ENCODE measurements around the gene EXOC3L4. TPM values are rescaled to one million over a fixed set of nuclear protein-coding genes. Genes with fewer than 3 reads are reported as not detected.

Gene EXOC3L4
- polyA plus RNA-seq, 1 donor (not counting 4 experiments of a cell fraction or from before 2014, with no cell fraction given): not detected

DNA sequence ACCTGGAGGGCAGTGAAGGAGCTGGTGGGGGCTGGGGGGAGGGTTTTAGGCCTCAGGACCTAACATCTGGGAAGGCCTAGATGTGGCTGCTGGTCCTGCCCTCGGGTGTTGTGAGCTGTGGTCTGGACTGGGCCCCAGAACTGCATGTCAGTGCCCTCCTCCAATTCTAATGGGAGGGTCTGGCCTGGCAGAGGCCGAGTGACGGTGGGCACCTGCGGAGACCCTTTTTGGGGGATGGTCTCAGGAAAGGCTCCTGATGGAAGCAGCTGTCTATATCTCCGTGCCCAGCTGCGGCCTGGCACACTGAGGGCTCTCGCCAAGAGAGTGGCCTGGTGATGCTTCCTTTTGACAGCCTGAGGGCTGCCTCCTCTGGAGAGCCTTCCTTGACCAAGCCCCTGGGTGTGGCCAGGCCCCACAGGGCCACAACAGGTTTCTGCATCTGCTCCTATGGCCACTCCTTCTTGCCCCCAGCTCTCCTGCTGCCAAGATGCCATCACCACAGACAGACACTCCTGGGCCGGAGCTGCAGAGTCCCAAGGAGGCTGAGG is 5.3 kb downstream of the EXOC3L4 start:
- no peak for DNase-seq (ENCODE audit: low read depth, low spot score)
- no peaks in the 10 kb centered on the region for H3K9me1 ChIP-seq (ENCODE audit: control insufficient read depth, extremely low read depth, insufficient read depth, low read length)

DNA sequence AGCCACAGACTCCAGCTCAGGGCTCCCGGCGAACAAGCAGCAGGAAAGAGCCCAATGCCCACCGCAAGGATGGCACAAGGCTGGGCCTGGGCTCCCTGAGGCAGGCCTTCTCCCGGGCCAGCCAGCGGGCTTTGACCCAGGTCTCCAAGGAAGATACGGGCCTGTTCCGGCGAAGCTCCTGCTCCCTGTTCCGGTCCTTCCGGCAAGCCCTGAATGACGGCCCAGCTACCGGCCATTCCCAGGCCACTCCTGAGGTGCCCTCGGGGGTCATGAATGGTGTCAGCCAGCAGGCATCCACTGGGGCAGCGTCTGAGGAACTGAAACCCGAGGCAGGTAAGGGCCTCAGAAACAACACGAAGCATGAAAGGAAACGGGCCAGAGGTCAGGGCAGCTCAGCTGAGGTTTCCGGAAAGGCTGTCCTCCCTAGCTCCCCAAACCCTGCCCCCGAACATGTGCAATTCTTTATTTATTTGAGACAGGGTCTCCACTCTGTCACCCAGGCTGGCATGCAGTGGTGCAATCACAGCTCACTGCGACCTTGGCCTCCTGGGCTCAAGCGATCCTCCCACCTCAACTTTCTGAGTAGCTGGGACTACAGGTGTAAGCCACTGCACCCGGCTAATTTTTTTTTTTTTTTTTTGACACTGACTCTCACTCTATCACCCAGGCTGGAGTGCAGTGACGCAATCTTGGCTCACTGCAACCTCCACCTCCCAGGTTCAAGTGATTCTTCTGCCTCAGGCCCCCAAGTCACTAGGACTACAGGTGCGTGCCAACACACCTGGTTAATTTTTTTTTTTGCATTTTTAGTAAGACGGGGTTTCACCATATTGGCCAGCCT is 6.0 kb downstream of the EXOC3L4 start:
- no peak for FAIRE-seq
- Histone ChIP-seq H3K9me3 (ENCODE audit: control insufficient read depth, low read depth, low read length) (no peaks in the 10 kb centered on the region), H3K36me3 (ENCODE audit: control insufficient read depth in 2 of 2, extremely low read depth in 1 of 2, insufficient read depth in 2 of 2, low read length in 2 of 2) (no peaks in the 10 kb centered on the region), H3K9me1 (ENCODE audit: control insufficient read depth, extremely low read depth, insufficient read depth, low read length) (no peaks in the 10 kb centered on the region), H3K27me3 (ENCODE audit: control insufficient read depth, extremely low read depth, insufficient read depth, low read length) (peaks cover 57% of the 10 kb centered on the region), H3K4me3 (ENCODE audit: control insufficient read depth in 2 of 3, extremely low read depth in 1 of 3, insufficient read depth in 2 of 3, low read depth in 1 of 3, low read length in 3 of 3) (no peak overlapping the region), H3K4me2 (ENCODE audit: control insufficient read depth, extremely low read depth, insufficient read depth, low read depth, low read length) (no peak overlapping the region), H4K20me1 (ENCODE audit: control insufficient read depth, extremely low read depth, insufficient read depth, low read length) (no peaks in the 10 kb centered on the region), H3K4me1 (ENCODE audit: control insufficient read depth, extremely low read depth, insufficient read depth, low read length) (peaks cover 2% of the 10 kb centered on the region), H2AFZ (ENCODE audit: control insufficient read depth, low read length) (no peak overlapping the region), H3K79me2 (ENCODE audit: control insufficient read depth, insufficient read depth, low read length) (no peaks in the 10 kb centered on the region), H3K9ac (ENCODE audit: control insufficient read depth, extremely low read depth, insufficient read depth, low read length) (no peak overlapping the region), H3K27ac (ENCODE audit: control insufficient read depth, insufficient read depth, low read length) (no peak overlapping the region)
- TF ChIP-seq, protein P1, sequence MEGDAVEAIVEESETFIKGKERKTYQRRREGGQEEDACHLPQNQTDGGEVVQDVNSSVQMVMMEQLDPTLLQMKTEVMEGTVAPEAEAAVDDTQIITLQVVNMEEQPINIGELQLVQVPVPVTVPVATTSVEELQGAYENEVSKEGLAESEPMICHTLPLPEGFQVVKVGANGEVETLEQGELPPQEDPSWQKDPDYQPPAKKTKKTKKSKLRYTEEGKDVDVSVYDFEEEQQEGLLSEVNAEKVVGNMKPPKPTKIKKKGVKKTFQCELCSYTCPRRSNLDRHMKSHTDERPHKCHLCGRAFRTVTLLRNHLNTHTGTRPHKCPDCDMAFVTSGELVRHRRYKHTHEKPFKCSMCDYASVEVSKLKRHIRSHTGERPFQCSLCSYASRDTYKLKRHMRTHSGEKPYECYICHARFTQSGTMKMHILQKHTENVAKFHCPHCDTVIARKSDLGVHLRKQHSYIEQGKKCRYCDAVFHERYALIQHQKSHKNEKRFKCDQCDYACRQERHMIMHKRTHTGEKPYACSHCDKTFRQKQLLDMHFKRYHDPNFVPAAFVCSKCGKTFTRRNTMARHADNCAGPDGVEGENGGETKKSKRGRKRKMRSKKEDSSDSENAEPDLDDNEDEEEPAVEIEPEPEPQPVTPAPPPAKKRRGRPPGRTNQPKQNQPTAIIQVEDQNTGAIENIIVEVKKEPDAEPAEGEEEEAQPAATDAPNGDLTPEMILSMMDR (optimal IDR thresholded peaks at IDR 0.05 in 1 of 3, IDR thresholded peaks at IDR 0.05 in 1 of 3, conservative IDR thresholded peaks at IDR 0.05 in 1 of 3; ENCODE audit: extremely low read depth in 1 of 3, insufficient read depth in 2 of 3, low read length in 3 of 3): no peak
- TF ChIP-seq EZH2 (IDR thresholded peaks at IDR 0.05; ENCODE audit: low read length): no peak
- no peak for DNase-seq (ENCODE audit: low read depth, low spot score)
- dilution Hi-C loops (cut with MboI; ENCODE audit: extremely low pct_ligation_motif_present, low sequenced_read_pairs): no loop called here

More for the DNA sequence above, 5.3 kb downstream of the EXOC3L4 start:
- no peak for TF ChIP-seq EZH2 (IDR thresholded peaks at IDR 0.05; ENCODE audit: low read length)
- TF ChIP-seq, protein P1 (optimal IDR thresholded peaks at IDR 0.05 in 1 of 3, IDR thresholded peaks at IDR 0.05 in 1 of 3, conservative IDR thresholded peaks at IDR 0.05 in 1 of 3; ENCODE audit: extremely low read depth in 1 of 3, insufficient read depth in 2 of 3, low read length in 3 of 3): no peak
- Histone ChIP-seq H3K4me1 (ENCODE audit: control insufficient read depth, extremely low read depth, insufficient read depth, low read length) (peaks cover 2% of the 10 kb centered on the region), H4K20me1 (ENCODE audit: control insufficient read depth, extremely low read depth, insufficient read depth, low read length) (no peaks in the 10 kb centered on the region), H3K4me2 (ENCODE audit: control insufficient read depth, extremely low read depth, insufficient read depth, low read depth, low read length) (no peak overlapping the region), H3K9ac (ENCODE audit: control insufficient read depth, extremely low read depth, insufficient read depth, low read length) (no peak overlapping the region), H2AFZ (ENCODE audit: control insufficient read depth, low read length) (no peak overlapping the region), H3K79me2 (ENCODE audit: control insufficient read depth, insufficient read depth, low read length) (no peaks in the 10 kb centered on the region), H3K4me3 (ENCODE audit: control insufficient read depth in 2 of 3, extremely low read depth in 1 of 3, insufficient read depth in 2 of 3, low read depth in 1 of 3, low read length in 3 of 3) (no peak overlapping the region), H3K9me3 (ENCODE audit: control insufficient read depth, low read depth, low read length) (no peaks in the 10 kb centered on the region), H3K27me3 (ENCODE audit: control insufficient read depth, extremely low read depth, insufficient read depth, low read length) (peaks cover 55% of the 10 kb centered on the region), H3K36me3 (ENCODE audit: control insufficient read depth in 2 of 2, extremely low read depth in 1 of 2, insufficient read depth in 2 of 2, low read length in 2 of 2) (no peaks in the 10 kb centered on the region), H3K27ac (ENCODE audit: control insufficient read depth, insufficient read depth, low read length) (no peak overlapping the region)
- FAIRE-seq: no peak
- dilution Hi-C loops (cut with MboI; ENCODE audit: extremely low pct_ligation_motif_present, low sequenced_read_pairs): no loop called here
